HG03469 (cell line): ENCODE data around the gene MYBPHL.

Experiments used
- ATAC-seq: cut with Tn5 transposase; IDR thresholded peaks from one replicate; pipeline ENCODE4 v1.9.1; 2021; ENCODE audit warnings: mild to moderate bottlenecking, moderate library complexity, moderate number of reproducible peaks; ENCODE audit not compliant: unreplicated experiment

The MYBPHL gene

DNA sequence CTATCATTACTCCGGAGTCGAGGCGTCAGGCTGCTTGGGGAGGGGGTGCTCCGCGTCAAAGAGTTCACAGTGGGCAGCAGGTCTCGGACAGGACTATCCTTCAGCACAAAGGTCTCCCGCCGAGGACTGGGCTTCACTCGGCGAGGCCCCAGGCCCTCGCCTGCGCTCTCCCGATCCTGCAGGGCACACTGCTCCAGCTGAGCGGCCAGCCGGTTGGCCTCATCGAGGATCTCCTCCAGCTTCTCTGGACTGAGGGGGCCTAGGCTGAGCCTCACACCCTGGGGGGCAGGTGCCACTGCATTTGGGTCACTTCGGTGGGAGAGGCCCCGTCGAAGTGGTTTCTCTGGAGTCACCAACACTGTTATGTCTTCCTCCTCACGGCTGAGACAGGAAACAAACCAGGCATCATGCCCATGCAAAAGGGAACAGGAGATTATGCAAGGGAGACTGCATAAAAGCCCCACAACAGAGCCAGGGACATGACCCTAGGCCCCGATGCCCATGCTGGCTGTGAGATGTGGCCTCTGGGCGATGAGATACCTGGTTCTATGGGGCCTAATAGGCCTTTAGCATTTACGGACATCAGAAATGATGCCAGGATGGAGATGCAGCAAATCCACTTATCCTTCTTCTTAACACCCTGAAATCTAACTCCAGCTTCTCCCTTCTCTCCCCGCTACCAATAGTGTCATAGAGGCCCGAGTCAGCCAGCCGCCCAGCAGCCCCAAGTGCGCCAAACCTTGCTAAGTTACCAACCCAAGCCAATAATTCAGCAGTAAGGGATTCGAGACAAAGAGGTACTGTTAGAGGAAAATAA lies 24.9 kb downstream of the MYBPHL start:
- ATAC-seq: no peak

DNA sequence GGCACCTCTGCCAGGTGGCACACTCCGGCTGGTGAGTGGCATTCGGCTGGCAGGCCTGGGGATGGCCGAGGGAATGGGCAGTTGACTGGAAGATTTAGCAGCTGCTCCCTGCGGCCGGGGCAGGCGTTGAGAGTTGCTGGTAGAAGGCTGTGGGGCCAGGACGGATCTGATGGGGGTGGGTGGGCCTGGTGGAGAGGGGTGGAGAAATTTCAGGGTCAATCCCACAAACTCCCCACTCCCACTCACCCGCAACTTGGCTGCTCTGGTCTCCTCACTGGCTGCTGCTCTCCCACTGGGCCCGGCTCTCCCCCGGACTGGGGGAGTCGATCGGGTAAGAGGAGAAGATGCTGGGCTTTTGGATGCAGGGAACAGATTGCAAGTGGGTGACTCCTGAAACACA lies 25.9 kb downstream of the MYBPHL start:
- ATAC-seq: no peak

DNA sequence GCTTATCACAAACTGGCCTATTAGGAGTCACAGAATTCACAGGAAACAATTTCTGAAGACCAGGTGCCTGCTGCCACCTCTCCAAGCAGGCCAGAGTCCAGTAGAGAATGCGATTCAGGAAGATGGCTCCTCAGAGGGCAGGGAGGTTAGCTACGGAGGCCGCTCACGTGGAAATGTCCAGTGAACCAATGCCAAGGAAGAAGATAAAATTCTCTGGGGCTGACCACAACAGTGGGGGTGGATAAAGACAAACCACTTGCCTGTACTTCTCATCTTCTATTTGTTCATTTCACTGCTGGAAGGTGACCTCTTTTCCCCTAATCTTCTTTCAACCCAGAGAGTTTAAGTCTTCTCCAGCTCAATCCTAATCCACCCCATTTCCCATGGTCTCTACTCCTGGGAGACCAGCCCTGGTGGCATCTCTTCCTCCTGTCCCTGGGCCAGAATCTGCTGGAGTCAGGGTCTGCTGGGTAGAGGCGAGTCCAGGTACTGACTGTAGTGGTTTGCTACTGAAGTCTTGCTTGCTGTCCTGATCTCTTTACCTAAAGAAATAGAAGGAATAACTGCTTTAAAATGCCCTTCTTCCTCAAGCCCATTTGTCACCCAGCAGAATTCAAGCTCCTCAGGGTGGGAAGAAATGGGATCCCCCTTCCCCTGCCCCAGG lies 27.1 kb downstream of the MYBPHL start:
- ATAC-seq: no peak

DNA sequence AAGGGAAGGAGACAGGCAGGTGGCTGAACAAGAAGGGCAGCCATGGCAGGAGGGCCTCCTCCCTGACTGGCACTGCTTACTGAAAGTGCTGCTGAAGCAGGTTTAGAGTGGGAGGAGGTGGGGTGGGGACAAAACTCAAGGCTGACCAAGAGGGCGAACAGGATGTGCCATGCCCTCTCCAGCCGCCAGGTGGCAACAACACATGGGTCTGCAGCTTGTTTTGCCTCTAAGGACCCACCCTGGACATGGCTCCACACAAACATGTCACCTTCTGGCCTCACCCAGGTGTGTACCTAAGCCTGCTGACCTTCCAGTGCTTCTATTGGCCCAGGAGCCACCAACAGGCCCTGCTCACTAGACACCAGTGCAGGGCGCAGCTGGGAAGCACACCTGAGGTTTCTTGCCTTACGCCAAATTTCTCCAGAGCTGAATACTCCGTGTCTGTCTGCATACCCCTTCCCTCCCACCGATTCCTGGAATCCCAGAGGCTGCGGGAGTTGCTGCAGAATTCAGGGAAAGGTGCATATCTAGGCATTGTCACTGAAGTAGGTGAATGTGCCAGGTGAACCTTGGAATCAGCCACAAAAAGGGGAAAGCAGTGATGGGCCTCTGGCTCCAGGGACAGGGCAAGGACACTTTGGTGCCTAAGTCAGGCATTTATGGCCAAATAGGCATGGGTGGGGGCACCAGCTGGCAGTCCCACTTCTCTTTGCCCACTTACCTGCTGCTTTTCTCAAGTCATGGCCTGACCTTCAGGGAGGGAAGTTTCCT lies 29.2 kb downstream of the MYBPHL start:
- ATAC-seq: no peak

DNA sequence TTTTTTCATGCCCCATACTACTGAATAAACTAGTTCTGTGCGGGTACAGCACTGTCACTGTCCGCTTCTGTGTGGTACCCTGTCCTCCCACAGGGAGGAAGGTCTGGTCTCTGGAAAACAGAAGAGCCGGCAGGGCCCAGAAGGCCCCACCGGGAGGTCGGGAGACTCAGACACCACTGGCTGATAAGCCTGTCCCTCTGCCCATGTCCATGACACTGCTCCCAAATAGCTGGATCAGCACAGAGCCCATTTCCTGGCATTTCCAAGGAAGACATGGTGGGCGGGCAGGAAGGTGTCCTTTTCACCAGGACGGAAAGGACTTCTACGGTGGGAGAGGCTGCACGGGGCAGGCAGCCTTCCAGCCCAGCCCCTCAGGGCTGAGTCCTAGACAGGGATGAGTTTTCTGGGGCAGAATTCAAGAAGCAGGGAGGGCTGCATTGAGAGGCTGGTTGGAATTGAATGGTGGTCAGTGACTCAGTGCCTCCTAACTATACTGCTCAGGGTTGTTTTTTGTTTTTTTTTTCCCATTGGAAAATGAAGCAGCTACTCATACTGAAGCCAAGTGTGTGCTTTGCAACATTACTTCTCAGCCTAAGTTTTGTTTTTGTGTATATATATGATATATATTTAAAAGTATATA lies 31.0 kb downstream of the MYBPHL start:
- ATAC-seq: no peak

DNA sequence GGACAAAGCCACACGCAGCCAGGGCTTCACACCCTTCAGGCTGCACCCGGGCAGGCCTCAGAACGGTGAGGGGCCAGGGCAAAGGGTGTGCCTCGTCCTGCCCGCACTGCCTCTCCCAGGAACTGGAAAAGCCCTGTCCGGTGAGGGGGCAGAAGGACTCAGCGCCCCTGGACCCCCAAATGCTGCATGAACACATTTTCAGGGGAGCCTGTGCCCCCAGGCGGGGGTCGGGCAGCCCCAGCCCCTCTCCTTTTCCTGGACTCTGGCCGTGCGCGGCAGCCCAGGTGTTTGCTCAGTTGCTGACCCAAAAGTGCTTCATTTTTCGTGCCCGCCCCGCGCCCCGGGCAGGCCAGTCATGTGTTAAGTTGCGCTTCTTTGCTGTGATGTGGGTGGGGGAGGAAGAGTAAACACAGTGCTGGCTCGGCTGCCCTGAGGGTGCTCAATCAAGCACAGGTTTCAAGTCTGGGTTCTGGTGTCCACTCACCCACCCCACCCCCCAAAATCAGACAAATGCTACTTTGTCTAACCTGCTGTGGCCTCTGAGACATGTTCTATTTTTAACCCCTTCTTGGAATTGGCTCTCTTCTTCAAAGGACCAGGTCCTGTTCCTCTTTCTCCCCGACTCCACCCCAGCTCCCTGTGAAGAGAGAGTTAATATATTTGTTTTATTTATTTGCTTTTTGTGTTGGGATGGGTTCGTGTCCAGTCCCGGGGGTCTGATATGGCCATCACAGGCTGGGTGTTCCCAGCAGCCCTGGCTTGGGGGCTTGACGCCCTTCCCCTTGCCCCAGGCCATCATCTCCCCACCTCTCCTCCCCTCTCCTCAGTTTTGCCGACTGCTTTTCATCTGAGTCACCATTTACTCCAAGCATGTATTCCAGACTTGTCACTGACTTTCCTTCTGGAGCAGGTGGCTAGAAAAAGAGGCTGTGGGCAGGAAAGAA lies 32.0 kb downstream of the MYBPHL start:
- ATAC-seq: no peak

DNA sequence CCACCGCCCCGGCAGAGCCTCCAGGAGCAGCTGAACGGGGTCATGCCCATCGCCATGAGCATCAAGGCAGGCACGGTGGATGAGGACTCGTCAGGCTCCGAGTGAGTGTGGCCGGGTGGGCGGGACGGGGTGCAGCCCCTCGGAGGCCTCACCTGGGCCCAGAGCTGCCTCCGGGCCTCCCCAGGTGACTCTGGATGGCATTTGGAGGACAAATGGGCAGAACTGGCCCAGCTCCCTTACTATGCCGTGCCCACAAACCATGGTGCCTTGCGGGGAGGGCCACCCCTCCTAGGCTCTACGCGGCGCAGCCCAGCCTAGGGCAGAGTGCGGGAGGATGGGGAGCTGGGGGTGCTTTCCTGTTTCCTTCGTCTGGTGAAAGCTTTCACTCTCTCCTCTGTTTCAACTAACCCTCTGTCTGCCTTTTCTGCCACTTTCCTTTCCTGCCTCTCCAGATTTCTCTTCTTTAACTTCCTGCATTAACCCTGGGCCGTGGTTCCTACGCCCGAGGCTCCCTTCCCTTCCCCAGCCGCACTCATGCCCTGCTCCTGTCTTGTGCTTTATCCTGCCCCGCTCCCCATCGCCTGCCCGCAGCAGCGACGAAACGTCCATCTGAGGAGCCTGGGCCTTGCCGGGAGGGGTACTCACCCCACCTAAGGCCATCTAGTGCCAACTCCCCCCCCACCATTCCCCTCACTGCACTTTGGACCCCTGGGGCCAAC lies 33.1 kb downstream of the MYBPHL start:
- no peak for ATAC-seq

DNA sequence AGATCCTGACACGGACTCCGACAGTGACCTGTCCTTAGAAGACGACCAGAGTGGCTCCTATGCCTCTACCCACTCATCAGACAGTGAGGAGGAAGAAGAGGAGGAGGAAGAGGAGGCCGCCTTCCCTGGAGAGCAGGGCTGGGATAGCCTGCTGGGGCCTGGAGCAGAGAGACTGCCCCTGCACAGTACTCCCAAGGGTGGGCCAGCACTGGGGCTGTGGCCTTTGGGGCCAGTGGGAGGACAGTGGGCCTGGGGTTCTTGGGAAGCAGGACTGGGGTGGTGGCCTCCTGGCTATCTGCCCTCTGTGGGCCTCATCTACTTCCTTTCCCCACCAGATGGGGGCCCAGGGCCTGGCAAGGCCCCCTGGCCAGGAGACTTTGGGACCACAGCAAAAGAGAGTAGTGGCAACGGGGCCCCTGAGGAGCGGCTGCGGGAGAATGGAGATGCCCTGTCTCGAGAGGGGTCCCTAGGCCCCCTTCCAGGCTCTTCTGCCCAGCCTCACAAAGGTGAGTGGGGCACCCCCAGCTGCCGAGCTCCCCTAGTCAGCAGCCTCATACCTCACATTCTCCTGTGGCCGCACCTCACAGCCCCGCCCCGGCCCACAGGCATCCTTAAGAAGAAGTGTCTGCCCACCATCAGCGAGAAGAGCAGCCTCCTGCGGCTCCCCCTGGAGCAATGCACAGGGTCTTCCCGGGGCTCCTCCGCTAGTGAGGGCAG lies 33.8 kb downstream of the MYBPHL start:
- no peak for ATAC-seq

DNA sequence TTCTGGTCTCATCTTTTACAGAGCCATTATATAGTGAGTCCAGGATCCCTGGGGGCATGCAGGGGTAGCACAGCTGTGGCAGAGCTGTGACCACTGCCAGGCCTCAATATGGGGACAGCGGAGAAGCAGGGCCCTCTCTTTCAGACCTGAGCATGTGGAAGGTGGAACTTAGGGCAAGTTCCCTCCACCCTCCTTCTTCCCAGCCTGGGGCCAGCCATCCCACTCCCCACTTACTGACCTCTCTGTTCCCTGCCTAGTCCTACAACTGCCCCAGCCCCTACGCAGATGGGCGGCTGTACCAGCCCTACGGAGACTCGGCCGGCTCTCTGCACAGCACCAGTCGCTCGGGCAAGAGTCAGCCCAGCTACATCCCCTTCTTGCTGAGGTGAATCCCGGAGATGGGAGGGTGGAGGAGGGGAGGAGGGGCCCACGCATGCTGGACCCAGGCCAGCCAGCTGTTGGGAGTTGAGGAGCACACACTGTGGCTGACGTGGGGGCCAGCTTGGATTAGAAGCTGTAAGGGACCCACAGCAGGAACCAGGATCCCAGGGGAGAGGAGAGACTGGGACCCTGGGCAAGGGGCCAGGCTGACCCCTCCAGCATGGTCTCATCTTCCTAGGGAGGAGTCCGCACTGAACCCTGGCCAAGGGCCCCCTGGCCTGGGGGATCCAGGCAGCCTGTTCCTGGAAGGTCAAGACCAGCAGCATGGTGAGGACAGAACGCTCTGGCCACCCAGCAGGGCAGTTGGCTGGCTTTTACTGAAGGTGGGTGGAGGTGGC lies 34.6 kb downstream of the MYBPHL start:
- no peak for ATAC-seq

DNA sequence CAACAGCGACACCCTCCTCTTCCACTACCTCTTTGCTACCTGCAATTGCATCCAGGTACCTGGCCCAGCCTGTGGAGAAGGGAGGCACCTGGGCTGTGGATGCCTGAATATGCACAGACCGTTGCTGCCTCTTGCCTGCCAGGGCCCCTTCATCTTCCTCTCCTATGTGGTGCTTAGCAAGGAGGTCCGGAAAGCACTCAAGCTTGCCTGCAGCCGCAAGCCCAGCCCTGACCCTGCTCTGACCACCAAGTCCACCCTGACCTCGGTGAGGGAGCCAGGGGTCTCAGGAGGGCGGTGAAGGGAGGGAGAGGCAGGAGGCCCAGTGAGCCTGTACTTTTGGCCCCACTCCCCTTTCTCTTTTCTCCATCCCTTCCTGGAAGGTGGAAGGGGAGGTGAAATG lies 35.4 kb downstream of the MYBPHL start:
- no peak for ATAC-seq

DNA sequence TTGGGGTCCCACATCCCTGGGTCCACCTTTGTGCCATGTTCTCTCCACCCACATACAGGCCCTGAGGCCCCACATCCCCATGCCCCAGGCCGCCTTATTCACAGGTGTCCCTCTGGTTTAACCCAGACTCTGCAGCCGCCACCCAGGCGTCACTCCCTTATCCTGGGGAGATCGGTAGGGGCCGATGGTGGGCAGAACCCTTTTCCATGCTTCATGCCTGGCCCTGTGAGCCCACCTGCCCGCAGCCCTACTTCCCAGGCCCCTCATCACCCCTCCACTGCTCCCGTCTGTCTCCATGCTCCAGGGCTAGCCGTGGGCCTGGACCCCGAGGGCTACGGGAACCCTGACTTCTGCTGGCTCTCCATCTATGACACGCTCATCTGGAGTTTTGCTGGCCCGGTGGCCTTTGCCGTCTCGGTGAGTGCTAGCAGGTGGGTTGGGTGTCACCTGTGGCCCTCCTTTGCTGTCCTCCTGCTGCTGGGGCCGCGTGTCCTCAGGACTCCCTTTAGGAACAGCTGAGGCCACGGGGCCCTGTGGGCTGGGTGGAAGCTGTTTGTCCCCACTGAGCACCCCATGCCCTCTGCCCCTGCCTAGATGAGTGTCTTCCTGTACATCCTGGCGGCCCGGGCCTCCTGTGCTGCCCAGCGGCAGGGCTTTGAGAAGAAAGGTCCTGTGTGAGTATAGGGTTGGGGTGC lies 36.0 kb downstream of the MYBPHL start:
- ATAC-seq: no peak

DNA sequence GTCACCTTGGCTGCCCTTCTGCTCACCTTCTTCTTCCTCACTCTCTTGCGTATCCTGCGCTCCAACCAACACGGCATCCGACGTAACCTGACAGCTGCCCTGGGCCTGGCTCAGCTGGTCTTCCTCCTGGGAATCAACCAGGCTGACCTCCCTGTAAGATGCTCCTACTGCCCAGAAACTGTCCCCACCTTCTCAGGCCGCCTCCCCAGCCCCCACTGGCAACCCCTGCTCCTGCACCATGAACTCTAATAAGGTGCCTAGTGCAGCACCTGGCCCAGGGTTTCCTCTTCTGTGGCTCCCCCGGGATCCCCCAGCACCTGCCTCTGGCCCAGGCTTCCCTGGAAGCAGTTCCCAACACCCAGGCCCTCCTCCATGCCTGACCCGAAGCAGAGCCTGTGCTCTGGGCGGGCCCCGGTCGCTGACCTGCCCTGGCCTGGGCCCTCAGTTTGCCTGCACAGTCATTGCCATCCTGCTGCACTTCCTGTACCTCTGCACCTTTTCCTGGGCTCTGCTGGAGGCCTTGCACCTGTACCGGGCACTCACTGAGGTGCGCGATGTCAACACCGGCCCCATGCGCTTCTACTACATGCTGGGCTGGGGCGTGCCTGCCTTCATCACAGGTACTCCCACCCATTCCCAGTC lies 36.7 kb downstream of the MYBPHL start:
- no peak for ATAC-seq

DNA sequence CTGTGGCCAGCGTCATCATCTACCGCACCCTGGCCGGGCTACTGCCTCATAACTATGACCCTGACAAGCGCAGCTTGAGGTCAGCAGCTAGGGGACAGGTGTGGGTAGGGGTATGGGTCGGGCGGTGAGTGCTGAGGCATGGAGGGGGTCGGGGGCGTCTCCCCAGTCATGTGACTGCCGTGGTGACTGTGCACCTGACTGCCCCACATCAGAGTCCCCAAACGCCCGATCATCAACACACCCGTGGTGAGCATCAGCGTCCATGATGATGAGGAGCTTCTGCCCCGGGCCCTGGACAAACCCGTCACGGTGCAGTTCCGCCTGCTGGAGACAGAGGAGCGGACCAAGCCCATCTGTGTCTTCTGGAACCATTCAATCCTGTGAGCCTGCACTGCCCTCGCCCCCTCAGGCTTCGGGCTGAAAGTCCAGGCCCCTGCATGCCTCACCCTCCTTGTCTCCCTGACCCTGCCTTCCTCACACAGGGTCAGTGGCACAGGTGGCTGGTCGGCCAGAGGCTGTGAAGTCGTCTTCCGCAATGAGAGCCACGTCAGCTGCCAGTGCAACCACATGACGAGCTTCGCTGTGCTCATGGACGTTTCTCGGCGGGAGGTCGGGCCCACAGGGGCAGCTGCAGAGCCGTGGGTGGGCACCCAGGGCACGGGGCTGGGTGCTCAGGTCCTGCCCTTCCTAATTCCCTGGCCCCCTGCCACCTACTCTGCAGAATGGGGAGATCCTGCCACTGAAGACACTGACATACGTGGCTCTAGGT lies 37.4 kb downstream of the MYBPHL start:
- ATAC-seq: no peak

DNA sequence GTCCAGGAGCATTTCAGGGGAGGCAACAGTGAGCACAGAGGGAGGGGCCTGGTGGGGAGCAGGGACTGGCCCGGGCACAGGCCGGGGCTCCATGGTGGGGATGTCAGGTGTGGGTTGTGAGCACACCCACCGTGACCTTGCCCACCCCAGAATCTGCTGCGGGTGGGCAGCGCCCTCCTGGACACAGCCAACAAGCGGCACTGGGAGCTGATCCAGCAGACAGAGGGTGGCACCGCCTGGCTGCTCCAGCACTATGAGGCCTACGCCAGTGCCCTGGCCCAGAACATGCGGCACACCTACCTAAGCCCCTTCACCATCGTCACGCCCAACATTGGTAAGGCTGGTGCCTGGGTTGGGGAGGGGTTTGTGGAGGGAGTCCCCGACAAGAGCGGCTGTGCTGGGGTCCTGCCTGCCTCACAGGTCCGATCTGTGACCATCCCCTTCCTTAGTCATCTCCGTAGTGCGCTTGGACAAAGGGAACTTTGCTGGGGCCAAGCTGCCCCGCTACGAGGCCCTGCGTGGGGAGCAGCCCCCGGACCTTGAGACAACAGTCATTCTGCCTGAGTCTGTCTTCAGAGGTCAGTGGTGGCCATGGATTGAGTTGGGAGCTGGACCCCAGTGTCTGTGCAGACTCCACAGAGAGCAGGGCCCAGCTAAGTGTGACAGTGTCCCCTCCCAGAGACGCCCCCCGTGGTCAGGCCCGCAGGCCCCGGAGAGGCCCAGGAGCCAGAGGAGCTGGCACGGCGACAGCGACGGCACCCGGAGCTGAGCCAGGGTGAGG lies 38.2 kb downstream of the MYBPHL start:
- no peak for ATAC-seq

DNA sequence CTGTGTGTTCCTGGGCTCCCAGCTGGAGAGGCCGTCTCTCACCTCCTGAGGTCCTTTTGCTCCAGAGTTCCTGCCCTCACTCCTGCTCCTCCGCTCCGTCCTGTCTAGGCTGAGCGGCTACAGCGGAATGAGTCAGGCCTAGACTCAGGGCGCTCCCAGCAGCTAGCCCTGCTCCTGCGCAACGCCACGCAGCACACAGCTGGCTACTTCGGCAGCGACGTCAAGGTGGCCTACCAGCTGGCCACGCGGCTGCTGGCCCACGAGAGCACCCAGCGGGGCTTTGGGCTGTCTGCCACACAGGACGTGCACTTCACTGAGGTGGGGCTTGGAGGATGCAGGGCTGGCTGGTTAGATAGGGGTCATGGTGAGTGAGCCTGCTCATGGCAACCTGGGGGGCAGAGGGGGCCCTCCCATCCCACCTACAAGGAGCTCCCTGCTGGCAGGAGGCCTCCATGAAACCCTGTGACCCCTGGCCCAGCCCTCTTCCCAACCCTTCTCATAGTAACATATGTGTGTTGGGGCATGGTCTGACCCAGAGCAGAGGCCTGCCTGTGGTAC lies 39.0 kb downstream of the MYBPHL start:
- no peak for ATAC-seq
